ENCODE data around the gene PTPRF.
A peak's percentile ranks its signal among the peaks of the same experiment; 100 is the strongest.
"Not testable (repeated sequence)": the region's sequence is repeated elsewhere in the genome, so short reads cannot be mapped to it uniquely, and the experiment has no call there.

The PTPRF gene

GRCh38 chr1:43632135-43632670 is 101.5 kb downstream of the PTPRF start:
- no peak for TF ChIP-seq CTCF (IDR thresholded peaks at IDR 0.05)

GRCh38 chr1:43634721-43635120 is 104.0 kb downstream of the PTPRF start:
- TF ChIP-seq ZFX (IDR thresholded peaks at IDR 0.05; ENCODE audit: borderline replicate concordance) = no peak
- H3K27ac ChIP-seq = no peak overlapping the region

More at GRCh38 chr1:43632135-43632670, 101.5 kb downstream of the PTPRF start:
- H3K27ac ChIP-seq = no peak overlapping the region

DNA sequence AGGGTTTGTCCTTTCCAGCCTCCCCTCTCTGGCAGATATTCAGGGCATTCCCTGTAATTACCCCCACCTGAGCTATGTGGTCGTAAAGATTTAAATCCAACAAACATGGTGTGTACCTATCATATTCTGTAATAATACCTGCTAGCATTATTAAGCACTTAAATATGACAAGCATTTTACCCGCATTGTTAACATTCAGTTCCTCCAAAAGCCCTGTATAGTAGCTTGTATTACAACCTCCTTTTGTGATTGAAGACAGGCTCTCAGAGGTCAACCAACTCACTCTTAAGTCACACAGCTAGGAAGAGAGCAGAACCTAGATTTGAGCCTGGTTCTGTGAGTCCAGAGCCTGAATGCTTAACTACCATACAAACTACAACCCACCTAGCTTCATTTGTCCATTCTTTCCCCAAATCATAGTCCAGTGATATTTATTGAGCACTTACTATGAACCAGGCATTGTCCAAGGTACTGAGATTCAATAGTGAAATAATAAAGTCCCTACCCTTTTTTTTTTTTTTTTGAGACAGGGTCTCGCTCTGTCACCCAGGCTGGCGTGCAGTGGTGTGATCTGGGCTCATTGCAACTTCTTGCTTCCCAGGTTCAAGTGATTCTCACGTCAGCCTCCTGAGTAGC is 105.4 kb downstream of the PTPRF start:
- TF ChIP-seq CTCF (IDR thresholded peaks at IDR 0.05) = no peak
- TF ChIP-seq ZFX (IDR thresholded peaks at IDR 0.05; ENCODE audit: borderline replicate concordance) = no peak

DNA sequence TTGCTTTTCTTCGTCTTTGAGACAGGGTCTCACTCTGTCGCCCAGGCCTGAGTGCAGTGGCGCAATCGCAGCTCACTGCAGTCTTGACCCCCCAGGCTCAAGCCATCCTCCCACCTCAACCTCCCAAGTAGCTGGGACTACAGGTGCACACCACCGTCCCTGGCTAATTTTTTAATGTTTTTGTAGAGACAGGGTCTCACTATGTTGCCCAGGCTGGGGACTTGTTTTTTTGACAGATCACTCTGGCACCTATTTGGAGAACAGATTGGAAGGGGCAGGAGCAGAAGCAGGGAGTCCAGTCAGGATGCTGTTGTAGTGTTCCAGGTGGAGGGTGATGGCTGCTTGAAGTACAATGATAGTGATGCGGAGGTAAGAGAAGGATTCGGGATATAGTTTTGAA is 106.6 kb downstream of the PTPRF start:
- TF ChIP-seq CTCF (IDR thresholded peaks at IDR 0.05) = no peak
- no peak for TF ChIP-seq ZFX (IDR thresholded peaks at IDR 0.05; ENCODE audit: borderline replicate concordance)
- no peak overlapping the region for H3K27ac ChIP-seq

More for the DNA sequence above, 105.4 kb downstream of the PTPRF start:
- H3K27ac ChIP-seq = no peak overlapping the region

GRCh38 chr1:43638381-43638780 is 107.7 kb downstream of the PTPRF start:
- H3K27ac ChIP-seq = not testable (repeated sequence)

- H3K27ac ChIP-seq = peak overlapping the region; percentile 39
- TF ChIP-seq CTCF (IDR thresholded peaks at IDR 0.05) (peak; percentile 13; the same call in 1 of the 2 replicates), ZFX (IDR thresholded peaks at IDR 0.05; ENCODE audit: borderline replicate concordance) (no peak)
Measured at GRCh38 chr1:43639976-43640794, 109.5 kb downstream of the PTPRF start.

DNA sequence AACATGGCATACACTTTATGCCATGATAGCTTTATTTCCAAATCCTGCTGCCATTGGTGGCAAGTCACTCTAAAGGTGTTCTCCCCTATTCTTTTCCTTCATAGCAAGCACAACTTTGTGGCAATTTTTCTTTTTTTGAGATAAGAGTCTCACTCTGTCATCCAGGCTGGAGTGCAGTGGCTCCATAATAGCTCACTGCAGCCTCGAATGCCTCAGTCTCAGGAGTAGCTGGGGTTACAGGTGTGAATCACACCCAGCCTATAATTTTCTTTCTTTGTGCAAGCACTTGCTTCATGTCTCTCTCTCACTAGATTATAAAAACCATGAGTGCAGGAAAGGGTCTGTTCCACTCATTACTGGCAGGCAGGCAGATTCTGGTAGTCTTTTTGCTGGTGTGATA is 113.9 kb downstream of the PTPRF start:
- TF ChIP-seq ZFX (IDR thresholded peaks at IDR 0.05; ENCODE audit: borderline replicate concordance) = no peak
- no peak for TF ChIP-seq CTCF (IDR thresholded peaks at IDR 0.05)
- no peak overlapping the region for H3K27ac ChIP-seq

GRCh38 chr1:43645461-43645860 is 114.8 kb downstream of the PTPRF start:
- no peak for TF ChIP-seq ZFX (IDR thresholded peaks at IDR 0.05; ENCODE audit: borderline replicate concordance)
- TF ChIP-seq CTCF (IDR thresholded peaks at IDR 0.05) = no peak

DNA sequence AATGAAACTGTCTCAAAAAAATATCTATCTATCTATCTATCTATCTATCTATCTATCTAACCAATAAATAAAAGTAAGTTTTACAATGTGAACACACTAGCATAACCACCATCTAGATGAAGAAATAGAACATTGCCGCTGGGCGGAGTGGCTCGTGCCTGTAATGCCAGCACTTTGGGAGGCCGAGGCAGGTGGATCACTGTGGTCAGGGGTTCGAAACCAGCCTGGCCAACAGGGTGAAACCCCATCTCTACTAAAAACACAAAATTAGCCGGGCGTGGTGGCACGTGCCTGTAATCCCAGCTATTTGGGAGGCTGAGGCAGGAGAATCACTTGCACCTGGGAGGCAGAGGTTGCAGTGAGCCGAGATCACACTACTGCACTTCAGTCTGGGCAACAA is 116.6 kb downstream of the PTPRF start:
- H3K27ac ChIP-seq = not testable (repeated sequence)

More at GRCh38 chr1:43645461-43645860, 114.8 kb downstream of the PTPRF start:
- no peak overlapping the region for H3K27ac ChIP-seq

Data from 22Rv1 (cell line).